Breast epithelium (tissue), 4 donors: Measurements from ENCODE around the gene ZNF324. TPM values are rescaled to one million over a fixed set of nuclear protein-coding genes. Genes with fewer than 3 reads are reported as not detected.

Experiments
- DNase-seq, 2 donors: peaks; one replicate each; pipeline ENCODE4 v3.0.0-alpha.2; 2019; ENCODE audit warnings: low spot score in 2 of 2
- H3K27ac ChIP-seq, 2 donors: fragments of 200-600 bp; sonication (generic) in 1 of 2; one replicate each; pipeline ENCODE4 v1.5.1; 2016 to 2019; ENCODE audit warnings: mild to moderate bottlenecking in 1 of 2
- H3K27me3 ChIP-seq, 2 donors: fragments of 200-600 bp; sonication (generic) in 1 of 2; one replicate each; pipeline versions ENCODE4 v1.5.1 to v1.6.0; 2017 to 2019; ENCODE audit warnings: control low read depth in 1 of 2, mild to moderate bottlenecking in 1 of 2
- H3K36me3 ChIP-seq: fragments of 200-600 bp; one replicate; pipeline ENCODE4 v1.5.1; 2019
- H3K4me1 ChIP-seq, 2 donors: fragments of 200-600 bp; sonication (generic); one replicate each; pipeline ENCODE4 v1.5.1; 2016 to 2019; ENCODE audit warnings: control low read depth in 1 of 2
- H3K4me3 ChIP-seq, 3 donors: fragments of 200-600 bp; sonication (generic); 1 replicate in 2 of 3; 2 replicates in 1 of 3; pipeline ENCODE4 v1.5.1; 2016 to 2019; ENCODE audit warnings: mild to moderate bottlenecking in 3 of 3, moderate library complexity in 2 of 3
- H3K9me3 ChIP-seq, 2 donors: fragments of 200-600 bp; sonication (generic) in 1 of 2; one replicate each; pipeline ENCODE4 v1.5.1; 2016 to 2019; ENCODE audit warnings: control low read depth in 1 of 2
- CTCF ChIP-seq, 3 donors: fragments of 450-650 bp; IDR thresholded peaks; one replicate each; pipeline ENCODE4 v1.5.1; 2016 to 2017; ENCODE audit warnings: antibody characterized with exemption in 3 of 3, mild to moderate bottlenecking in 3 of 3, moderate library complexity in 3 of 3
- POLR2A ChIP-seq: fragments of 450-650 bp; IDR thresholded peaks from one replicate; pipeline ENCODE4 v1.6.1; 2016; ENCODE audit warnings: antibody characterized with exemption, mild to moderate bottlenecking, moderate library complexity
- POLR2AphosphoS5 ChIP-seq, 3 donors: sonication (generic); formaldehyde crosslinking; IDR thresholded peaks; one replicate each; pipeline ENCODE4 v1.6.1; 2017; ENCODE audit warnings: antibody characterized with exemption in 3 of 3
- intact Hi-C: fragments of 100-400 bp; cut with DNase I; formaldehyde crosslinking; loops from one replicate; pipeline ENCODE4 v1.15.1; 2023; ENCODE audit warnings: low total_unique reads
- total RNA-seq, 3 donors: library from RNA; depleted of rRNA; stranded (reverse); fragments of >200 nt; gene quantifications; one replicate each; pipeline ENCODE4 v1.1.0, GENCODE V29; 2016

ZNF324 gene
- total RNA-seq, 3 donors from 2014 or later, result 9.0 to 30.9 (median 24.3) TPM

GRCh38 chr19:58453743-58454142 lies 13.1 kb upstream of the ZNF324 start:
- DNase-seq, result no peak
- Histone ChIP-seq H3K9me3 (no peaks in the 10 kb centered on the region), H3K27me3 (no peaks in the 10 kb centered on the region), H3K27ac (no peak overlapping the region), H3K4me3 (no peak overlapping the region), H3K4me1 (no peaks in the 10 kb centered on the region), H3K36me3 (peaks cover 8% of the 10 kb centered on the region)
- intact Hi-C loops, result no loop called here
- TF ChIP-seq POLR2AphosphoS5 (IDR thresholded peaks at IDR 0.05) (no peak), POLR2A (no peak), CTCF (IDR thresholded peaks at IDR 0.05) (no peak)

- Histone ChIP-seq H3K27ac (no peak overlapping the region), H3K9me3 (no peaks in the 10 kb centered on the region), H3K27me3 (no peaks in the 10 kb centered on the region), H3K4me3 (no peak overlapping the region), H3K36me3 (peaks cover 8% of the 10 kb centered on the region), H3K4me1 (no peaks in the 10 kb centered on the region)
- DNase-seq, result no peak
- TF ChIP-seq POLR2A (no peak), POLR2AphosphoS5 (IDR thresholded peaks at IDR 0.05) (no peak)
- intact Hi-C loops, result no loop called here
Measured at GRCh38 chr19:58455306-58455705, 11.6 kb upstream of the ZNF324 start.

GRCh38 chr19:58456111-58456510 lies 10.8 kb upstream of the ZNF324 start:
- no peaks in the 10 kb centered on the region for H3K4me1 ChIP-seq
- TF ChIP-seq CTCF (IDR thresholded peaks at IDR 0.05) (no peak), POLR2A (no peak), POLR2AphosphoS5 (IDR thresholded peaks at IDR 0.05) (no peak)
- H3K36me3 ChIP-seq, result peaks cover 8% of the 10 kb centered on the region

DNA sequence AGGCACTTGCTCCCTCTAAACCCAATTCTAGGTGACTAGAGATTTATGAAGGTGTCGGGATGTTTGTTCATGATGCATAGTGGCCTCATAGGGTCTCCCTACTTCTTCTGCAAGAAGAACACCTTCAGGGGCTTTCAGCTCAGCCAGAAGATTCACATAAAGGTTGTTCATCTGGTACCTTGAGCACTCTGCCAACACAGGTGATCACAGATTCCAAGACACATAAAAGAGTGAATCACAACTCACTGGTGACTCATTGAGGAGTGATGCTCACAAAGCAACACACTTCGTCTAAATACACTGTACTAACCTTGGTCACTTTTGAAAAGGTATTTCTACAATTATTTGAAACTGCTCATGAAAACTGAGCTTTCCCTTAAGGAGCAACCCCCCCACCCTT lies 6.8 kb upstream of the ZNF324 start:
- intact Hi-C loops, result no loop called here
- H3K36me3 ChIP-seq, result peaks cover 8% of the 10 kb centered on the region
- no peaks in the 10 kb centered on the region for H3K4me1 ChIP-seq
- TF ChIP-seq POLR2A (no peak), POLR2AphosphoS5 (IDR thresholded peaks at IDR 0.05) (no peak), CTCF (IDR thresholded peaks at IDR 0.05) (no peak)
- no peaks in the 10 kb centered on the region for H3K9me3 ChIP-seq
- DNase-seq, result no peak
- H3K4me3 ChIP-seq, result no peak overlapping the region
- H3K27ac ChIP-seq, result no peak overlapping the region
- H3K27me3 ChIP-seq, result no peaks in the 10 kb centered on the region

More at GRCh38 chr19:58456111-58456510, 10.8 kb upstream of the ZNF324 start:
- Histone ChIP-seq H3K9me3 (no peaks in the 10 kb centered on the region), H3K27ac (no peak overlapping the region), H3K27me3 (no peaks in the 10 kb centered on the region), H3K4me3 (no peak overlapping the region)
- intact Hi-C loops, result no loop called here
- DNase-seq, result no peak

- no peak for DNase-seq
- intact Hi-C loops, result no loop called here
- Histone ChIP-seq H3K9me3 (no peaks in the 10 kb centered on the region), H3K27me3 (no peaks in the 10 kb centered on the region), H3K36me3 (no peaks in the 10 kb centered on the region), H3K27ac (peak overlapping the region; percentile 15 to 81), H3K4me1 (peaks cover 2 to 6% of the 10 kb centered on the region in 2 donors), H3K4me3 (peak overlapping the region; percentile 83 to 99 (median 99))
- no peak for TF ChIP-seq POLR2AphosphoS5 (IDR thresholded peaks at IDR 0.05)
Measured at GRCh38 chr19:58466089-58466759, 656 bp upstream of the ZNF324 start.

DNA sequence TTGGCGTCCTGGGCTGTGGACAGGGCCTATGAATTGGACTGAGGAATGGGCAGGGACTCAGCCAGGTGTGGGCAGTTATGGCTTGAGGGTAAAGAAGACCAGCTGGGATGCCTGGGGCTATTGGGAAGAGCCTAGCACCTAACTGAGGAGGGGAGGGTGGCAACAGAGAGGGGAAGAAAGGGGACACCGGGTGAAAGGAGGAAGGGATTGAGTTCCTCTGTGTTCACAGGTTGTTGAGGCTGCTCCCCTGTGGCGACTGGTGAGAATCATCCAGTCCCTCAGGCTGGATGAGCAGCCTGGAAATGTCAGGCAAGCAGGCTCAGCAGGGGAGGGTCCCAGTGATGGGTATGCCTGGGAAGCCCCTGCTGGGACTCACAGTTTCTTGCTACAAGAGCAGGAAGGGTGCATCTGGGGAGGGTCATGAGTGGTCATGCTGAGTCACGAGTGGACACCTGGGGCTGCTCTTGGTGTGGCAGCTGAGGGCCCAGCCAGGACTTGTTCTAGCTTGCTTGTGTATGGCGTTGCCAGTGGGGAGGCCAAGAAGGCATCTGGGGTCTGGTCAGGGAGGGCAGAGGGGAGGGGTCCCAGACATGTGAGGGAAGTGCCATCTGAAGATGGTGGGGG lies 1.4 kb downstream of the ZNF324 start:
- DNase-seq, result no peak
- TF ChIP-seq POLR2A (no peak), POLR2AphosphoS5 (IDR thresholded peaks at IDR 0.05) (no peak), CTCF (IDR thresholded peaks at IDR 0.05) (no peak)
- no peaks in the 10 kb centered on the region for H3K27me3 ChIP-seq

More for the DNA sequence above, 1.4 kb downstream of the ZNF324 start:
- H3K27ac ChIP-seq, result no peak overlapping the region
- peaks cover 2 to 6% of the 10 kb centered on the region in 2 donors for H3K4me1 ChIP-seq
- H3K36me3 ChIP-seq, result no peaks in the 10 kb centered on the region
- no peaks in the 10 kb centered on the region for H3K9me3 ChIP-seq
- H3K4me3 ChIP-seq, result peak overlapping the region in 1 of 3 donors; percentile 99
- intact Hi-C loops, result no loop called here
